Astrocyte (in vitro differentiated cells and primary cell): ENCODE data around the gene TNK1. TPM values are rescaled to one million over a fixed set of nuclear protein-coding genes. Genes with fewer than 3 reads are reported as not detected.

Source experiments
- DNase-seq: peaks from one replicate; pipeline ENCODE4 v3.0.0-alpha.2; 2010; ENCODE audit warnings: low read depth
- FAIRE-seq: peaks from 2 replicates; lab custom pipeline; 2011; peaks lifted over from hg19 to GRCh38; lab: Jason Lieb, UNC
- H2AFZ ChIP-seq: 2 replicates; pipeline ENCODE4 v1.6.0; 2012; ENCODE audit warnings: low read depth, low read length, inconsistent platforms
- H3K27ac ChIP-seq: 2 replicates; pipeline ENCODE4 v1.5.1; 2011; ENCODE audit warnings: low read depth, low read length, inconsistent platforms
- H3K27me3 ChIP-seq: 2 replicates; pipeline ENCODE4 v1.6.0; 2011; ENCODE audit warnings: low read length, inconsistent platforms; ENCODE audit not compliant: insufficient read depth
- H3K36me3 ChIP-seq: 2 replicates; pipeline ENCODE4 v1.5.1; 2011; ENCODE audit warnings: low read length, inconsistent platforms; ENCODE audit not compliant: insufficient read depth
- H3K4me1 ChIP-seq: 2 replicates; pipeline ENCODE4 v1.5.1; 2011; ENCODE audit warnings: low read length, inconsistent platforms; ENCODE audit not compliant: insufficient read depth
- H3K4me2 ChIP-seq: 2 replicates; pipeline ENCODE4 v1.6.0; 2012; ENCODE audit warnings: low read length, inconsistent platforms
- H3K4me3 ChIP-seq: 2 replicates; pipeline ENCODE4 v1.5.1; 2011; ENCODE audit warnings: low read depth, mild to moderate bottlenecking, low read length, inconsistent platforms; ENCODE audit not compliant: insufficient read depth
- H3K79me2 ChIP-seq: 2 replicates; pipeline ENCODE4 v1.6.0; 2012; ENCODE audit warnings: mild to moderate bottlenecking, low read length, inconsistent platforms; ENCODE audit not compliant: insufficient read depth
- H3K9ac ChIP-seq: 2 replicates; pipeline ENCODE4 v1.6.0; 2012; ENCODE audit warnings: mild to moderate bottlenecking, low read length, inconsistent platforms
- H3K9me3 ChIP-seq: 2 replicates; pipeline ENCODE4 v1.5.1; 2012; ENCODE audit warnings: low read depth, mild to moderate bottlenecking, low read length, inconsistent platforms; ENCODE audit not compliant: insufficient read depth
- H4K20me1 ChIP-seq: 2 replicates; pipeline ENCODE4 v1.6.0; 2012; ENCODE audit warnings: low read length, inconsistent platforms; ENCODE audit not compliant: insufficient read depth
- H3K27ac Mint-ChIP-seq: one replicate; pipeline ENCODE4 v1.8.0; 2021; ENCODE audit warnings: mild to moderate bottlenecking, mixed read lengths; ENCODE audit not compliant: unreplicated experiment
- H3K27me3 Mint-ChIP-seq: one replicate; pipeline ENCODE4 v1.8.0; 2021; ENCODE audit warnings: low read depth, mixed read lengths; ENCODE audit not compliant: unreplicated experiment
- H3K36me3 Mint-ChIP-seq: one replicate; pipeline ENCODE4 v1.8.0; 2021; ENCODE audit warnings: low read depth, mixed read lengths; ENCODE audit not compliant: unreplicated experiment
- H3K4me1 Mint-ChIP-seq: one replicate; pipeline ENCODE4 v1.8.0; 2021; ENCODE audit warnings: low read depth, mixed read lengths; ENCODE audit not compliant: unreplicated experiment
- H3K4me3 Mint-ChIP-seq: one replicate; pipeline ENCODE4 v1.8.0; 2021; ENCODE audit warnings: mild to moderate bottlenecking, moderate library complexity, mixed read lengths; ENCODE audit not compliant: unreplicated experiment
- H3K9me3 Mint-ChIP-seq: one replicate; pipeline ENCODE4 v1.8.0; 2021; ENCODE audit warnings: mild to moderate bottlenecking, mixed read lengths; ENCODE audit not compliant: unreplicated experiment
- EZH2 ChIP-seq: IDR thresholded peaks from 2 replicates; pipeline ENCODE4 v1.6.1; 2012; ENCODE audit warnings: mild to moderate bottlenecking, low read length, inconsistent platforms; ENCODE audit not compliant: insufficient read depth
- total RNA-seq: library from RNA; stranded (reverse); gene quantifications from 2 replicates; pipeline ENCODE4 v1.2.1, GENCODE V29; 2021
- TF ChIP-seq, protein P1 (sequence below): IDR thresholded peaks from 2 replicates; pipeline ENCODE4 v1.5.1; 2011; ENCODE audit warnings: low read depth, mild to moderate bottlenecking, inconsistent platforms, low read length, moderate library complexity; ENCODE audit not compliant: insufficient read depth

The TNK1 gene
- total RNA-seq, 1 donor from 2014 or later = 1.6 TPM

- no peak overlapping the region for H3K9ac ChIP-seq
- Mint-ChIP-seq H3K4me1 (no peaks in the 10 kb centered on the region), H3K9me3 (peaks cover 2% of the 10 kb centered on the region), H3K36me3 (peaks cover 3% of the 10 kb centered on the region), H3K27me3 (peaks cover 5% of the 10 kb centered on the region), H3K4me3 (no peak overlapping the region), H3K27ac (no peak overlapping the region)
- no peak overlapping the region for H2AFZ ChIP-seq
- H4K20me1 ChIP-seq = no peaks in the 10 kb centered on the region
- H3K4me1 ChIP-seq = no peaks in the 10 kb centered on the region
- H3K4me3 ChIP-seq = no peak overlapping the region
- H3K27me3 ChIP-seq = no peaks in the 10 kb centered on the region
- no peak overlapping the region for H3K4me2 ChIP-seq
- no peaks in the 10 kb centered on the region for H3K36me3 ChIP-seq
- DNase-seq = no peak
- H3K79me2 ChIP-seq = no peaks in the 10 kb centered on the region
- no peak overlapping the region for H3K27ac ChIP-seq
- TF ChIP-seq, protein P1, sequence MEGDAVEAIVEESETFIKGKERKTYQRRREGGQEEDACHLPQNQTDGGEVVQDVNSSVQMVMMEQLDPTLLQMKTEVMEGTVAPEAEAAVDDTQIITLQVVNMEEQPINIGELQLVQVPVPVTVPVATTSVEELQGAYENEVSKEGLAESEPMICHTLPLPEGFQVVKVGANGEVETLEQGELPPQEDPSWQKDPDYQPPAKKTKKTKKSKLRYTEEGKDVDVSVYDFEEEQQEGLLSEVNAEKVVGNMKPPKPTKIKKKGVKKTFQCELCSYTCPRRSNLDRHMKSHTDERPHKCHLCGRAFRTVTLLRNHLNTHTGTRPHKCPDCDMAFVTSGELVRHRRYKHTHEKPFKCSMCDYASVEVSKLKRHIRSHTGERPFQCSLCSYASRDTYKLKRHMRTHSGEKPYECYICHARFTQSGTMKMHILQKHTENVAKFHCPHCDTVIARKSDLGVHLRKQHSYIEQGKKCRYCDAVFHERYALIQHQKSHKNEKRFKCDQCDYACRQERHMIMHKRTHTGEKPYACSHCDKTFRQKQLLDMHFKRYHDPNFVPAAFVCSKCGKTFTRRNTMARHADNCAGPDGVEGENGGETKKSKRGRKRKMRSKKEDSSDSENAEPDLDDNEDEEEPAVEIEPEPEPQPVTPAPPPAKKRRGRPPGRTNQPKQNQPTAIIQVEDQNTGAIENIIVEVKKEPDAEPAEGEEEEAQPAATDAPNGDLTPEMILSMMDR = no peak
- TF ChIP-seq EZH2 = no peak
- FAIRE-seq = no peak
- no peaks in the 10 kb centered on the region for H3K9me3 ChIP-seq
Observed at GRCh38 chr17:7427549-7427948, 46.7 kb downstream of the TNK1 start.

- no peak for DNase-seq
- H3K9me3 Mint-ChIP-seq = peaks cover 2% of the 10 kb centered on the region
- H3K4me1 Mint-ChIP-seq = no peaks in the 10 kb centered on the region
- Histone ChIP-seq H3K9me3 (no peaks in the 10 kb centered on the region), H3K36me3 (no peaks in the 10 kb centered on the region), H3K4me3 (no peak within 1 kb of the TSS), H2AFZ (no peak within 1 kb of the TSS), H4K20me1 (no peaks in the 10 kb centered on the region), H3K27me3 (no peaks in the 10 kb centered on the region), H3K4me2 (no peak within 1 kb of the TSS), H3K27ac (no peak within 1 kb of the TSS), H3K79me2 (no peaks in the 10 kb centered on the region), H3K4me1 (no peaks in the 10 kb centered on the region), H3K9ac (no peak within 1 kb of the TSS)
- no peak for FAIRE-seq
- peaks cover 5% of the 10 kb centered on the region for H3K27me3 Mint-ChIP-seq
- H3K4me3 Mint-ChIP-seq = no peak within 1 kb of the TSS
- no peak for TF ChIP-seq EZH2
- TF ChIP-seq, protein P1 = no peak
- H3K36me3 Mint-ChIP-seq = peaks cover 3% of the 10 kb centered on the region
- H3K27ac Mint-ChIP-seq = no peak within 1 kb of the TSS
Observed at GRCh38 chr17:7428557-7428956, 47.7 kb downstream of the TNK1 start, which contains the start of gene SPEM3. Gene SPEM3, plus strand, starts transcription at chr17:7428857. Its CDS starts 46 bp downstream, at chr17:7428903.

GRCh38 chr17:7429722-7430121 lies 48.8 kb downstream of the TNK1 start:
- H3K27ac ChIP-seq = no peak overlapping the region
- Mint-ChIP-seq H3K36me3 (peaks cover 3% of the 10 kb centered on the region), H3K27me3 (peaks cover 5% of the 10 kb centered on the region), H3K9me3 (peaks cover 2% of the 10 kb centered on the region), H3K4me1 (no peaks in the 10 kb centered on the region), H3K27ac (no peak overlapping the region), H3K4me3 (no peak overlapping the region)
- H3K9me3 ChIP-seq = no peaks in the 10 kb centered on the region
- H2AFZ ChIP-seq = no peak overlapping the region
- no peak overlapping the region for H3K9ac ChIP-seq
- H3K79me2 ChIP-seq = no peaks in the 10 kb centered on the region
- no peak overlapping the region for H3K4me2 ChIP-seq
- H4K20me1 ChIP-seq = no peaks in the 10 kb centered on the region
- no peak for TF ChIP-seq EZH2
- TF ChIP-seq, protein P1 = no peak
- no peaks in the 10 kb centered on the region for H3K36me3 ChIP-seq
- no peak overlapping the region for H3K4me3 ChIP-seq
- no peaks in the 10 kb centered on the region for H3K4me1 ChIP-seq
- no peak for DNase-seq
- FAIRE-seq = no peak
- no peaks in the 10 kb centered on the region for H3K27me3 ChIP-seq
